GM12801 (cell line): Measurements from ENCODE around the gene OXTR.

Experiments
- CTCF ChIP-seq: IDR thresholded peaks from one replicate; pipeline ENCODE4 v1.5.1; 2011; ENCODE audit warnings: control low read depth; ENCODE audit not compliant: insufficient read length; ENCODE audit errors: extremely low read depth

The OXTR gene

GRCh38 chr3:8800016-8800415 lies 30.6 kb upstream of the OXTR start:
- no peak for TF ChIP-seq CTCF

GRCh38 chr3:8794247-8794646 lies 24.8 kb upstream of the OXTR start:
- TF ChIP-seq CTCF, result no peak

- no peak for TF ChIP-seq CTCF
Measured at GRCh38 chr3:8793242-8793641, 23.8 kb upstream of the OXTR start.

GRCh38 chr3:8790529-8790928 lies 21.1 kb upstream of the OXTR start:
- no peak for TF ChIP-seq CTCF

GRCh38 chr3:8784676-8785435 lies 15.4 kb upstream of the OXTR start:
- no peak for TF ChIP-seq CTCF

GRCh38 chr3:8780279-8780678 lies 10.9 kb upstream of the OXTR start:
- TF ChIP-seq CTCF, result no peak

- TF ChIP-seq CTCF, result no peak
Measured at GRCh38 chr3:8778475-8778874, 9.1 kb upstream of the OXTR start.
